ENCODE data around the gene SORCS3. TPM values are rescaled to one million over a fixed set of nuclear protein-coding genes. Genes with fewer than 3 reads are reported as not detected.

The SORCS3 gene
- total and polyA plus RNA-seq, 2 of the 4 experiments (the other 2 are of a cell fraction), result not detected

GRCh38 chr10:104834580-104834979 is 193.5 kb downstream of the SORCS3 start:
- no peak overlapping the region for H4K5ac ChIP-seq (ENCODE audit: low read depth, low read length)
- ChIA-PET POLR2A (ENCODE audit: unreplicated experiment) (no interaction called here), CTCF (no interaction called here)
- intact Hi-C loops (cut with micrococcal nuclease) (no loop called here), in situ Hi-C loops (cut with MboI; ENCODE audit: low sequenced_read_pairs) (no loop called here), dilution Hi-C loops (cut with HindIII; ENCODE audit: low sequenced_read_pairs, unreplicated experiment) (no loop called here)
- H3K14ac ChIP-seq (replicated peaks; ENCODE audit: low read depth, low read length), result no peak overlapping the region
- H4K20me1 ChIP-seq (ENCODE audit: insufficient read depth, low read length), result no peaks in the 10 kb centered on the region
- H3K27ac ChIP-seq (ENCODE audit: insufficient read depth, low read length), result no peak overlapping the region
- H2BK20ac ChIP-seq (ENCODE audit: low read depth, low read length), result no peak overlapping the region
- H2AFZ ChIP-seq (replicated peaks; ENCODE audit: low read length, poor library complexity), result no peak overlapping the region
- H3K9me1 ChIP-seq (ENCODE audit: insufficient read depth, low read length), result no peaks in the 10 kb centered on the region
- no peak for ATAC-seq (ENCODE audit: low read depth)
- H4K91ac ChIP-seq (ENCODE audit: insufficient read depth, low read depth, low read length), result no peak overlapping the region
- H3K4me3 ChIP-seq (ENCODE audit: insufficient read depth, low read depth, low read length), result no peak overlapping the region
- peaks cover 29% of the 10 kb centered on the region for H3K9me3 ChIP-seq (ENCODE audit: control insufficient read depth, insufficient read depth, low read length)
- H2AK9ac ChIP-seq (replicated peaks; ENCODE audit: low read depth, low read length, poor library complexity), result no peak overlapping the region
- H2BK15ac ChIP-seq (ENCODE audit: low read depth, low read length), result no peak overlapping the region
- no CpG with 5 or more reads among the region's 1 CpG for WGBS, 2 experiments (ENCODE audit: extremely low coverage in 2 of 2, insufficient read length in 1 of 2)
- no peak overlapping the region for H2AK5ac ChIP-seq (ENCODE audit: low read depth, low read length)
- DNase-seq, result no peak
- TF ChIP-seq MAFK (IDR thresholded peaks at IDR 0.05; ENCODE audit: low read depth, low read length), result peak; percentile 83
- TF ChIP-seq, protein P1, sequence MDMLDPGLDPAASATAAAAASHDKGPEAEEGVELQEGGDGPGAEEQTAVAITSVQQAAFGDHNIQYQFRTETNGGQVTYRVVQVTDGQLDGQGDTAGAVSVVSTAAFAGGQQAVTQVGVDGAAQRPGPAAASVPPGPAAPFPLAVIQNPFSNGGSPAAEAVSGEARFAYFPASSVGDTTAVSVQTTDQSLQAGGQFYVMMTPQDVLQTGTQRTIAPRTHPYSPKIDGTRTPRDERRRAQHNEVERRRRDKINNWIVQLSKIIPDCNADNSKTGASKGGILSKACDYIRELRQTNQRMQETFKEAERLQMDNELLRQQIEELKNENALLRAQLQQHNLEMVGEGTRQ (IDR thresholded peaks at IDR 0.05; ENCODE audit: low read depth, low read length), result no peak
- H3K79me1 ChIP-seq (ENCODE audit: low read depth in 1 of 2, low read length in 2 of 2), result no peaks in the 10 kb centered on the region
- H3K4me1 ChIP-seq (ENCODE audit: control insufficient read depth, insufficient read depth, low read length), result no peaks in the 10 kb centered on the region
- H3K23ac ChIP-seq (ENCODE audit: low read depth, low read length), result no peak overlapping the region
- H2BK5ac ChIP-seq (ENCODE audit: low read depth, low read length, poor library complexity, severe bottlenecking), result no peak overlapping the region
- no peak overlapping the region for H3K9ac ChIP-seq (ENCODE audit: low read depth, low read length)
- H3K27me3 ChIP-seq (ENCODE audit: control insufficient read depth, insufficient read depth, low read length), result no peaks in the 10 kb centered on the region
- H2BK120ac ChIP-seq (ENCODE audit: low read depth, low read length), result no peak overlapping the region
- BruUV-seq (replicated peaks), result no TSS peak
- H3K56ac ChIP-seq (ENCODE audit: extremely low read depth, insufficient read depth, low read length), result no peak overlapping the region
- H3K36me3 ChIP-seq (ENCODE audit: control insufficient read depth, insufficient read depth, low read length), result no peaks in the 10 kb centered on the region
- H3K4ac ChIP-seq (ENCODE audit: low read depth, low read length), result no peak overlapping the region
- H3K18ac ChIP-seq (ENCODE audit: low read depth, low read length), result no peak overlapping the region
- no peak overlapping the region for H3K4me2 ChIP-seq (ENCODE audit: low read depth, low read length)
- no peak overlapping the region for H4K8ac ChIP-seq (ENCODE audit: low read depth in 2 of 2, low read length in 2 of 2)

Measured in IMR-90 (cell line).